GM19395 (cell line): ENCODE results near the gene MFNG.
"Not testable (repeated sequence)": the region's sequence is repeated elsewhere in the genome, so short reads cannot be mapped to it uniquely, and the experiment has no call there.

Experiments
- ATAC-seq: cut with Tn5 transposase; IDR thresholded peaks from one replicate; pipeline ENCODE4 v1.9.1; 2021; ENCODE audit warnings: mild to moderate bottlenecking, moderate library complexity; ENCODE audit not compliant: unreplicated experiment

Gene MFNG

GRCh38 chr22:37486224-37486845 is at the start of gene MFNG:
Gene MFNG (minus strand): TSS chr22:37486384. CDS start chr22:37486177, 207 bp downstream.
- ATAC-seq = peak; percentile 71

- no peak for ATAC-seq
Observed at GRCh38 chr22:37535159-37535558, 49.0 kb upstream of the MFNG start.

- ATAC-seq = no peak
Observed at GRCh38 chr22:37534445-37534844, 48.3 kb upstream of the MFNG start.

GRCh38 chr22:37533995-37534394 is 47.8 kb upstream of the MFNG start:
- no peak for ATAC-seq

- no peak for ATAC-seq
Observed at GRCh38 chr22:37529652-37530345, 43.6 kb upstream of the MFNG start.

GRCh38 chr22:37527952-37528351 is 41.8 kb upstream of the MFNG start:
- ATAC-seq = not testable (repeated sequence)

- ATAC-seq = not testable (repeated sequence)
Observed at GRCh38 chr22:37527081-37527752, 41.0 kb upstream of the MFNG start.

- ATAC-seq = no peak
Observed at GRCh38 chr22:37526376-37526775, 40.2 kb upstream of the MFNG start.

GRCh38 chr22:37525746-37526350 is 39.7 kb upstream of the MFNG start:
- ATAC-seq = no peak

GRCh38 chr22:37525073-37525745 is 39.0 kb upstream of the MFNG start:
- ATAC-seq = no peak

- no peak for ATAC-seq
Observed at GRCh38 chr22:37522482-37522881, 36.3 kb upstream of the MFNG start.

- no peak for ATAC-seq
Observed at GRCh38 chr22:37521236-37521739, 35.1 kb upstream of the MFNG start.

GRCh38 chr22:37520776-37521191 is 34.6 kb upstream of the MFNG start:
- no peak for ATAC-seq

GRCh38 chr22:37519268-37520195 is 33.3 kb upstream of the MFNG start, which contains the start of gene CARD10:
Gene CARD10 (minus strand): TSS chr22:37519415. CDS start chr22:37519200, 215 bp downstream.
- ATAC-seq = no peak

- no peak for ATAC-seq
Observed at GRCh38 chr22:37518509-37519267, 32.5 kb upstream of the MFNG start.

- ATAC-seq = no peak
Observed at GRCh38 chr22:37517826-37518450, 31.8 kb upstream of the MFNG start.

- ATAC-seq = no peak
Observed at GRCh38 chr22:37516456-37516855, 30.3 kb upstream of the MFNG start.

GRCh38 chr22:37515901-37516300 is 29.7 kb upstream of the MFNG start:
- no peak for ATAC-seq
